GM18907 (cell line): ENCODE measurements around the gene CRYBA2.
A peak's percentile ranks its signal among the peaks of the same experiment; 100 is the strongest.

Experiments
- ATAC-seq: cut with Tn5 transposase; IDR thresholded peaks from one replicate; pipeline ENCODE4 v1.9.1; 2021; ENCODE audit warnings: mild to moderate bottlenecking, moderate library complexity; ENCODE audit not compliant: unreplicated experiment

CRYBA2 gene

DNA sequence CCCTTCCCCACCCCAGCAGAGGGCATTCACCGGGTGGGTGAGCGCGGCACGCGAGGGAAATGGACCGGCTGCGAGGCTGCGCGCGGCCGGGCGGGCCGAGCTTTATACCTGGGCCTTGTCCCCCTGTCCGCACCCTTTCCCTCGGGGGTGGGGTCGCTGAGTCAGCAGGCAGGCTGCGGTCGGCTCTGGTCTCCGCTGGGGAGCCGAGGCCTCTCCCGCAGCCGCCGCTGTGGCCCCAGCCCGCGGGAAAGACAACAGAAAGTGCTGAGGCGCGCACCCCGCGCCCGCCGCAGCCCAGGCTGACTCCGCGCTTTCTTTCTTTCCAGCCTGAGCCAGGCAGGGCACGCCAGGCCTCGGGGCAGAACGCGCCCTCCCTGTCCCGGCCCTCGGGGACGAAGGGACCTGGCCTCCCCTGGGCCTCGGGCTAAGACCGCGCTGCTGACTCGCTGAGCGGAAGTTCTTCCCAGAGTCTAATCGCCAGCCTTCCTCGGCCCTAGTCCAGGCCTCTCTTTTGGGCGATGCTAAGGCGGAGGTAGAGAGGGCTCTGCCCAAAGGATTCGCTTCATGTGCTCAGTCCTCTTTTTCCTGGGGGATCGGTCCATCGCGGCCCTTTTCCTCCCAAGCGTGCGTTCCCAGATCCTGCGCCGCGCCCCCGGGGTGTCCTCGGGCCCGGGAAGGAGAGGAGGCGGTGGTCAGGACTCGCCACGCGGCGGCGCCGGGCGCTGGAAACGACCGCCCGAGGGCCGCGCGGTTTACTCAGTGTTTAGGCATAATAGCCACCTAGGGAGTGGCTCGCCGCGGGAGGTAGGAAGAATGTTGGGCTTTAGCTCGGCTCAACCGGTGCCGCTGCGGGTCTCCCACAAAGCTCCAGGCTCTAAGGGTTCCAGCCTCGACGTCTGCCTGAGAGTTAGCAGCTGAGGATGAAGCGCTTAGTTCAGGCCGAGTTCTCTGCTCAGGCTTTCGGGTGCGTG lies at the start of gene CRYBA2:
TSS of gene CRYBA2 (minus strand) at position 78 of the 971 bp plus-strand sequence. CDS start 246 bp downstream, outside the sequence.
- ATAC-seq: no peak

GRCh38 chr2:219042750-219043149 lies 49.5 kb upstream of the CRYBA2 start:
- ATAC-seq: no peak

DNA sequence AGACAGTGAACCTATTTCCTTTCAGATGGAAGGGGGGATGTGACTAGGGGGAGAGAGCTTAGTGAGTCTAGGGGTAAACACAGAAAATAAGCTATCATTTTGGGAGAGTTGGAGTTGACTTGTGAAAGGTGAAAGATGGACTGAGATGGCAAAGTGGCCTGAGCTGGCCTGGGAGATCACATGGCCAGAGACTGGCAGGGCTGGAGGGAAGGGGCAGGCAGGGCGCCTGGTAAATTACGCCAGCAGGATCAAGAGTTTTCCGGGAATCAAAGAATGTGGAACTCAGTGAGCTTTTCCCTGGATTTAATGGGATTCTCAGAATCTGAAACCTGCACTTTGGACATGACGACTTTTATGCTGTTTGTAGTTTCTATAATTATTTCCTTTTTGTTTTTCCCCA lies 48.9 kb upstream of the CRYBA2 start:
- no peak for ATAC-seq

DNA sequence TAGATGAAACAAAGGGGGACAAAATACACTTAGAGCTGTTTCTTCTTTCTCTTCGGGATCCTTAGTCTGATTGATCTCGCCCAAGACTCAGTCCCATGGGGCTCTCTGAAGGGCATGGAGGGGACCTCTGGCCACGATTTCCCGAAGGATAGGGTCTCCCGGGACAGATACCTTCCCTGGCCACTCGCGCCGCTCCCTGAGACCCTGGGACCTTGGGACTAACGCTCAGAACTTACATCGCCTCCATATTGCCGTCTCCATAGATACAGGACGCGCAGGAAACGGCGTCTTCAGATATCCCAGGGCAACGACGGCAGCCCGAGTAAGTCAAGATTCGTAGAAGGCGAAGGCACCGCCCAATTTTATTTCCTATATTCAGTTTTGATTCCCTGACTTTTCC lies 48.0 kb upstream of the CRYBA2 start, which contains the start of gene CFAP65:
TSS of gene CFAP65 (minus strand) at position 265 of the 400 bp plus-strand sequence. CDS start 2,468 bp downstream, outside the sequence.
- no peak for ATAC-seq

GRCh38 chr2:219038600-219038999 lies 45.4 kb upstream of the CRYBA2 start:
- ATAC-seq: no peak

DNA sequence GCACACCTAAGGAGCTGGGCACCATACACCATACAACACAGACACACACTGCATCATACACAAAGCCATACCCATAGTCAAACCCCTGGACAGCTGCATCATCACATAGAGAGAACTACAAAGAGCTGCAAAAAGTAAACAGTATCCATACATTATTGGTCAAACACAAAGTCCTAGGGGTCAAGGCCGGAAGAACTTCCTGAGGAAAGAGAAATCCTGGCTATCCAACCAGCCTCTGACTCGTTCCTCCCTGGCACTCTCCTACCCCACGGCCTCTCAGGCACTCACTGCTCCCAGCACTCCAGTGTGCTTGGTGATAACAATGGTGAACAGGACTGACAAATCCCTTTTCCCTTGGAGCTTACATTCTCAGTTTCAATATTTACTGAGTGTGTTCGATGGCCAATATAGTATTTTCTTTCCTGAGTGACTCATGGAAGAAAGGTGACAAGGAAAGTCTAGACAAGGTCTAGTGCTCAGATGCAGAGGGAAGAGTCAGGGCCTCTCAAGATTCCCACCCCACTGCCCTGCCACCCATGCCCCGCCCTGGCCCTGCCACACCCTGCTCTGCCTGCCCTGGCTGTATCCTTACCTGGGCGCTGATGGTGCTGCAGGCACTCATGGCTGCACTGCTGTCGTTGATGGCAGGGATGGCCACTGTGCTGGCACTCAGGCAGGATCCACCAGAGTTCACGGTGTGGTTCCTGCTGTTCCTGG lies 44.7 kb upstream of the CRYBA2 start:
- no peak for ATAC-seq

DNA sequence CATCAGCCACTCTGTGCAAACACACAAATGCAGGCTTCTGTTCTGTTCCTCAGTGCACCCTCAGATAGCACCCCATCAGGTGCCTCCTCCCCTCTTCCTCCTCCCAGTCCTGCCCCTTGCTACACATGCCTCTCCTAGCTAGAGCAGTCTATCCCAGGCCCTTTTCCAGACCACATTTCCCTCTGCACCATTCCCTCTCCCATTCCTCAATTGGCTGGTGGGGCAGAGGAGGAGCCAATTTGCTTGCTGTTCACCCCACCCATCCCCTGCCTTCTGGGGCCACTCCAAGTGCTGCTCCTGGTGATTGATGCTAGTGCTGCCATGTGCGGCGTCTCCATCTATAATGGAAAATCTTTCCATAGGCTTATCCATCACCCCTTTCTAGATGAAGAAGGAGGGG lies 42.7 kb upstream of the CRYBA2 start:
- ATAC-seq: no peak

DNA sequence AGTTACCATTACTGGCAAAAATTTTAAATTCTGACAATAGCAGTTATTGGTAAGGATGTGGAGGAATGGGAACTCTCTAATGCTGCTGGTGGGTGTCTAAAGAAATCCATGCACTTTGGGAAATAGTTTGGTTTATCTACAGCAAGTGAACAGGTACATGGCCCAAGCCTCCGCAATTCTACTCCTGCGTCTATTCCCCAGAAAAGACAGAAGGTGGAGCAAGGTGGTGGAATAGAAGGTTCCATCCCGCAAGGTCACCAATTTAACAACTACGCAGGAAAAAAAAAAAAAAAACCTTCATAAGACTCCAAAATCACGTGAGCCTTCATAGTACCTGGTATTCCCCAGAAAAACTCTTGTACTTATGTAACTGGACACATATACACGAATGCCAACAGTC lies 41.6 kb upstream of the CRYBA2 start:
- no peak for ATAC-seq

DNA sequence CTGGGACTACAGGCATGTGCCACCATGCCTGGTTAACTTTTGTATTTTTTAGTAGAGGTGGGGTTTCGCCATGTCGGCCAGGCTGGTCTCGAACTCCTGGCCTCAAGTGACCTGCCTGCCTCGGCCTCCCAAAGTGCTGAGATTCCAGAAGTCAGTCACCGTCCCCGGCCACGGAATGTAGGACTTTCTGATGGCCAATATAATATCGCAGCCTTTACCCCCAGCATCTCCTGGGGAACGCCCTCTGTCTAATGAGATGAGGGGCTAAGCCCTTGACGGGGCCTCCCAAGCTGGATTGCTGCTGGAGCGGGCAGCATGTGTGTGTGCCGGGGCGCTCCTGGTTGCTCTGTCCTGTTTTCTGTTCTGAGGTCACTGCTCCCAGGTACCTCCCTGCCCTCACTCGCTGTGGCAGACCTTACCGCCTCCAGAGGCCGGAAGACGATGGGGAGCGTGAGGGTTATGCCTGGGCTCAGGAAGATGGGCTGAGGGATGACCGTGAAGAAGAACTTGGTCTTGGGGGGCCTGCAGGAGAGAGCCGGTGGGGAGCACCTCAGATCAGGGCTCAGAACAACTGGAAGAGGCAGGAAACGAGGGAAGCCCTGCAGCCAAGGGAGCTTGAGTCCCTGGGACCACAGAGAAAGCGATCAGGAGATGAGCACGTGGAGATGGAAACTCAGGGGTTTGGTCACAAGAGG lies 39.0 kb upstream of the CRYBA2 start:
- ATAC-seq: no peak

DNA sequence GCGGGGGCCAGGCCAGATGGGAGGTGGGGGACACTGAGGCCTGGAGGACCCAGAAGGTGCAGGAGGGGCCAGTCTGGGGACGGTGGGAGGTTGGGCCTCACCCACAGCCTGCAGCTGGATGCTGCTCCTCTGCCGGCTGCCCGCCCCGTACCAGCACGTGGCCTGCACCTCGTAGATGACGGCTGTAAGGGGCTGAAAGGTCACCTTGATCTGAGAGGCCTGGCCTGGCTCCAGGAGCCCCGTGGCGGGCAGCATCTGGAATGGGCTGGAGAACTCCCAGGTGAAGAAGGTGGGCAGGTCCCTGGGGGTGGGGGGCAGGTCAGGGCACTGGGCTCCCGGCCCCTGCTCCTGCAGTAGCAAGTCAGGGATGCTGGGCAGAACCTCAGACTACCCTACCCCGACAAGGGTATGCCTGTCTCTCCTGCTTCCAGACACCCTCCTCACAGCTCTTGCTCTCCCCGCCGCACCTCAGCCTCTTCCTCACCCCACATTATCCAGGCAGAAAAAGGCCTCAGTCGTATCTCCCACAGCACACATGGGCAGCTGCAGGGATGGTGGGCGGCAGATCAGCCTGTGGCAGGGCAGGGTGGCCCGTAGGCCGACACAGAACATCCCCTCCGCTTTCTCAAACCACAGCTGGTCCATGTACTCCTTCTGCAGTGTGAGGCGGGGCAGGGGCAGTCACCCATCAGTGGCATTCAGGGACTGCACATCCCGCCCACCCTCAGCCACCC lies 38.0 kb upstream of the CRYBA2 start:
- ATAC-seq: no peak

DNA sequence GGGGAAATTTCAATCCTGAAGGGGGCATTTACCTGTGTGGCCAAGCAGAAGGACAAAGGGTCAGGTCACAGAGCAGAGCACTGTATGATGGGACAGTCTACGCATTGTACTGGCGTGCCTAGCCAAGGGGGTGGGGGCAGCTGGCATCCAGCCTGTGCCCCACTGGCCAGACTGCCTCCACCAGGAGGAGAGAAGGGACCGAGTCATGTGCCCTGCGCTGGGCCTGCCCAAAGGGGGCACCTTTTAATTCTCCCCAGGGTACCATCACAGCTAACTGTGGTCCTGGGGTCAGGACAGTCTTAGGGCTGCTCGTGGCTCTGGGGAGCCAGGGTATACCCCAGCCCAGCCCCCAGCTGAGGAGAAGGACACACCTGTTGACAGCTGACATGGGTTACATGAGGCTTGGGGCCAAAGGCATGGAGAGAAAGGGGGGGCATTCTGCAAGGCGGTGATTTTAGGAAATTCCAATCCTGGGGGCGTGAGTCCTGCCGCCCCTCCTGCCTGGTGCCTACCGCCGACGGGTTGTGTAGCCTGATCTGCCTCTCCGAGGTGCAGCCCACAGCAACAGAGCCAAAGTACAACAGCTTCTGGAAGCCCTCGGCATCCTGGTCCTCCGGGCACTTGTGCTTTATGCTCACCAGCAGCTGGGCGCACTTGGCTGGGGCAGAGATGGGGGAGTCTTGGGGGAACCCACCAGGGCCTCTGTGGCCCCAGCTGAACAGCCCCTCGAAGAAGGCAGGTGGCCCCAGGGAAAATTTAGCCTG lies 37.1 kb upstream of the CRYBA2 start:
- ATAC-seq: no peak

GRCh38 chr2:219029829-219030165 lies 36.6 kb upstream of the CRYBA2 start:
- ATAC-seq: peak; percentile 82

GRCh38 chr2:219028996-219029828 lies 36.0 kb upstream of the CRYBA2 start:
- no peak for ATAC-seq

- no peak for ATAC-seq
Observed at GRCh38 chr2:219028141-219028540, 34.9 kb upstream of the CRYBA2 start.

DNA sequence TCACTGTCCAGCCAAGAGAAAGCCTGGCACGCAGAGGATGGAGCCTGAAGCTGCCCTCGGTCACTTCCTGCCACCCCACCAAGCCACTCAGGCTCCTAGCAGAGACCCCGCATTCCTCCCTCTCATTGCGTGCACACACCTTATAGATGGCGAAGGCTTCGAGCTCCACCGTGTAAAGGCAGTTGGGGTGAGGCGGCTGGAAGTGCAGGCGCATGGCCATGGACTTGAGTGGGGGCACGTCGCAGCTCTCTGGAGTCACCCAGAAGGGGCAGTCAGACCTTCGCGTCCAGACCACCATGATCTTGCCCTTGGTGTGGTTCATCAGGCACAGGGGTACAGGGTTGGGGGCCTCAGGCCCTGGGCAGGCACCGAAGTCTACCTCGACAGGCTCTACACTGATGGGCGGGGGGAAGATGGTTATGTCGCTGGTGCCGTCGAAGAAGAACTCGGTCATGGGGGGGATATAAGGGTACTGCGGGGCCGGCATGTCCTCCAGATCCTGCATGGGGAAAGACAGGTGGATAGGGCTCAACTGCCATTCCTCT lies 34.4 kb upstream of the CRYBA2 start:
- ATAC-seq: no peak

GRCh38 chr2:219026946-219027345 lies 33.7 kb upstream of the CRYBA2 start:
- ATAC-seq: no peak

GRCh38 chr2:219025637-219026585 lies 32.7 kb upstream of the CRYBA2 start:
- ATAC-seq: no peak

GRCh38 chr2:219024059-219024458 lies 30.8 kb upstream of the CRYBA2 start:
- ATAC-seq: no peak
